Prostate gland (tissue), 2 donors: ENCODE measurements around the gene PTPRM. TPM values are rescaled to one million over a fixed set of nuclear protein-coding genes. Genes with fewer than 3 reads are reported as not detected.
A peak's percentile ranks its signal among the peaks of the same experiment; 100 is the strongest.

Experiments used
- DNase-seq: peaks from one replicate; pipeline ENCODE4 v3.0.0-alpha.2; 2019; ENCODE audit warnings: low spot score
- H3K27ac ChIP-seq, 2 donors: fragments of 200-600 bp; sonication (generic); 2 replicates each; pipeline ENCODE4 v1.5.1; 2017 to 2019
- H3K27me3 ChIP-seq: fragments of 200-600 bp; sonication (generic); replicated peaks from 2 replicates; pipeline ENCODE4 v1.5.1; 2019; ENCODE audit not compliant: insufficient read depth
- H3K36me3 ChIP-seq, 2 donors: fragments of 200-600 bp; sonication (generic); 1 replicate in 1 of 2; 2 replicates in 1 of 2; pipeline versions ENCODE4 v1.5.1 to v1.8.1; 2017 to 2019
- H3K4me1 ChIP-seq: fragments of 200-600 bp; sonication (generic); replicated peaks from 2 replicates; pipeline ENCODE4 v1.5.1; 2019
- H3K4me3 ChIP-seq, 2 donors: fragments of 200-600 bp; sonication (generic); 2 replicates each; pipeline ENCODE4 v1.5.1; 2017 to 2019
- H3K9me3 ChIP-seq: fragments of 200-600 bp; sonication (generic); 2 replicates; pipeline ENCODE4 v1.5.1; 2017
- POLR2A ChIP-seq: fragments of 450-650 bp; IDR thresholded peaks from one replicate; pipeline ENCODE4 v1.6.1; 2016; ENCODE audit warnings: antibody characterized with exemption, mild to moderate bottlenecking
- POLR2AphosphoS5 ChIP-seq: sonication (generic); formaldehyde crosslinking; IDR thresholded peaks from one replicate; pipeline ENCODE4 v1.6.1; 2017; ENCODE audit warnings: antibody characterized with exemption
- WGBS: methylation state at CpG from one replicate; pipeline ENCODE4 v1.1.5; 2018; 5-methylcytosine and 5-hydroxymethylcytosine counted together
- intact Hi-C: fragments of 100-400 bp; cut with DNase I; formaldehyde crosslinking; loops from one replicate; pipeline ENCODE4 v1.14.2; 2022
- total RNA-seq, 2 donors: library from RNA; depleted of rRNA; stranded (reverse); fragments of >200 nt; gene quantifications; one replicate each; pipeline ENCODE4 v1.1.0, GENCODE V29; 2016
- TF ChIP-seq, protein P1 (sequence below), 4 experiments: fragments of 200-600 bp in 2 of 4; fragments of 450-650 bp in 2 of 4; sonication (generic) in 2 of 4; IDR thresholded peaks; 1 replicate in 3 of 4; 2 replicates in 1 of 4; pipeline ENCODE4 v1.5.1; 2016 to 2019; ENCODE audit warnings: antibody characterized with exemption in 4 of 4, mild to moderate bottlenecking in 2 of 4, moderate library complexity in 2 of 4

Gene PTPRM
- total RNA-seq, 2 donors from 2014 or later: 32.9 to 92.6 TPM

DNA sequence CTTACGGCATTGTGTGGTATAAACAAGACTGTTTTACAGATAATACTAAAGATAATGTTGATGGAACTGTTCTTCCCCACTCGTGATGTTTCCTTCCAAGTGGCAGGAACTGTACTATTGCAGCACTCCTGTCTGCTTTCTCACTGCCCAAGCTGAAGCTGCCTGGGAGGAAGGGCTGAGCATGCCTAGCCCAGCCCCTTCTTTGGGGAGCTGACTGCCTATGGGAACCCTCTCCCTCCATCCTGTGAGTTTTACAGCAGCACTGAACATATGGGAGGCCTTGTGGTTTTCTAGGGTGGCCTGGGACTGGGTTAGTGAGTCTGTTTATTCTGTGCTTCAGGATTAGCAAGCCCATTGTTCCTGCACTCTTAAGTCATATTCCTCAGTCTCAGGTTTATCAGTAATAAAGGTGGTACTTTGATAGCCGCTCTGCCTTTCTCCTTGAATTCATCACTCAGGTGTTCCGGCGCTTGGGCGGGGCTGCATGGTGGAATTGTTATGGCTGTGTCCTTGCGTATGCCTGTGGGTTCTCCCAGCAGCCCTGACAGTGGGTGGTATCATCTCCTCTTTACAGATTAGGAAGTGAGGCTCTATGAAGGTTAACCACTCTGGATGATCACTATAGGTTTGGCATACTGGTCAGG lies 379.7 kb downstream of the PTPRM start:
- Histone ChIP-seq H3K4me3 (no peak overlapping the region), H3K36me3 (no peaks in the 10 kb centered on the region), H3K27ac (no peak overlapping the region), H3K27me3 (no peaks in the 10 kb centered on the region), H3K4me1 (no peaks in the 10 kb centered on the region), H3K9me3 (no peaks in the 10 kb centered on the region)
- DNase-seq: no peak
- WGBS: 73% methylated on average over 7 of the region's 7 CpGs
- peak; percentile 9 for TF ChIP-seq POLR2A
- TF ChIP-seq, protein P1, sequence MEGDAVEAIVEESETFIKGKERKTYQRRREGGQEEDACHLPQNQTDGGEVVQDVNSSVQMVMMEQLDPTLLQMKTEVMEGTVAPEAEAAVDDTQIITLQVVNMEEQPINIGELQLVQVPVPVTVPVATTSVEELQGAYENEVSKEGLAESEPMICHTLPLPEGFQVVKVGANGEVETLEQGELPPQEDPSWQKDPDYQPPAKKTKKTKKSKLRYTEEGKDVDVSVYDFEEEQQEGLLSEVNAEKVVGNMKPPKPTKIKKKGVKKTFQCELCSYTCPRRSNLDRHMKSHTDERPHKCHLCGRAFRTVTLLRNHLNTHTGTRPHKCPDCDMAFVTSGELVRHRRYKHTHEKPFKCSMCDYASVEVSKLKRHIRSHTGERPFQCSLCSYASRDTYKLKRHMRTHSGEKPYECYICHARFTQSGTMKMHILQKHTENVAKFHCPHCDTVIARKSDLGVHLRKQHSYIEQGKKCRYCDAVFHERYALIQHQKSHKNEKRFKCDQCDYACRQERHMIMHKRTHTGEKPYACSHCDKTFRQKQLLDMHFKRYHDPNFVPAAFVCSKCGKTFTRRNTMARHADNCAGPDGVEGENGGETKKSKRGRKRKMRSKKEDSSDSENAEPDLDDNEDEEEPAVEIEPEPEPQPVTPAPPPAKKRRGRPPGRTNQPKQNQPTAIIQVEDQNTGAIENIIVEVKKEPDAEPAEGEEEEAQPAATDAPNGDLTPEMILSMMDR (IDR thresholded peaks at IDR 0.05): no peak
- TF ChIP-seq POLR2AphosphoS5: no peak
- intact Hi-C loops: no loop called here

DNA sequence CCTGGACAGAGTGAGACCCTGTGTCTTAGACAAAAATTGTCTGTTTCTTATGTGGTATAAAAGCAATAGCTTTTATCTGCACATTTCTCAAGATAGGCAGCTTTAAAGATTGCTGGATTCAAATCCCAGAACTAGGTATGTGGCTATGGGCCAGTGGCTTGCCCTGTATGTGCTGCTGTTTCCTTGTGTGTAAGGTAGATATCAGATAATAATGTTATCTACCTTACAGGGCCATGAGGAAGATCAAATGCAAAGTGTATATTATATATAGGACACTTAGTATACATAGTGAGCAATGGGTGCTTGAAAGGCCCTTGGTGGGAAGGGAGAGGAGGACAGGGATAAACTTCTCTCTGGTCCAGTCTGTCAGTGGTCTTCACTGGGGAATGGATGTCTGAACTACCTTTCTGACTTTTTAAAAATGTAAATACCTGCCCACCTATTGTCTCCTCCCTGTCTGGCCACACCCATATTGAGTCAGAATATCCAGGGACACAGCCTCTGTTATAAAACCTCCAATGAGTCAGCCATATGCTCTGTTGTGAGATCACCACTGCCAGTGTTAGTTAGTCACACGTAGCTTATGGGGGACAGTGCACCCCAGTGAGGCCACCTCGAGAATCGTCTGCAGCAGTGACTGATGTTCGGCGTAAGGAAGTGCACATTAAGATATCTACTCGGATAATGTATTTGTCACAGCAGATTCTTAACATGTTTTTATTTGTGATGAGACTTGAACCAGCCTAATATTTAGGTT lies 383.4 kb downstream of the PTPRM start:
- Histone ChIP-seq H3K4me1 (no peaks in the 10 kb centered on the region), H3K4me3 (no peak overlapping the region), H3K9me3 (no peaks in the 10 kb centered on the region), H3K27ac (no peak overlapping the region), H3K36me3 (no peaks in the 10 kb centered on the region), H3K27me3 (no peaks in the 10 kb centered on the region)
- DNase-seq: no peak
- intact Hi-C loops: no loop called here
- WGBS: 87% methylated on average over 6 of the region's 6 CpGs
- no peak for TF ChIP-seq POLR2AphosphoS5
- TF ChIP-seq POLR2A: no peak

DNA sequence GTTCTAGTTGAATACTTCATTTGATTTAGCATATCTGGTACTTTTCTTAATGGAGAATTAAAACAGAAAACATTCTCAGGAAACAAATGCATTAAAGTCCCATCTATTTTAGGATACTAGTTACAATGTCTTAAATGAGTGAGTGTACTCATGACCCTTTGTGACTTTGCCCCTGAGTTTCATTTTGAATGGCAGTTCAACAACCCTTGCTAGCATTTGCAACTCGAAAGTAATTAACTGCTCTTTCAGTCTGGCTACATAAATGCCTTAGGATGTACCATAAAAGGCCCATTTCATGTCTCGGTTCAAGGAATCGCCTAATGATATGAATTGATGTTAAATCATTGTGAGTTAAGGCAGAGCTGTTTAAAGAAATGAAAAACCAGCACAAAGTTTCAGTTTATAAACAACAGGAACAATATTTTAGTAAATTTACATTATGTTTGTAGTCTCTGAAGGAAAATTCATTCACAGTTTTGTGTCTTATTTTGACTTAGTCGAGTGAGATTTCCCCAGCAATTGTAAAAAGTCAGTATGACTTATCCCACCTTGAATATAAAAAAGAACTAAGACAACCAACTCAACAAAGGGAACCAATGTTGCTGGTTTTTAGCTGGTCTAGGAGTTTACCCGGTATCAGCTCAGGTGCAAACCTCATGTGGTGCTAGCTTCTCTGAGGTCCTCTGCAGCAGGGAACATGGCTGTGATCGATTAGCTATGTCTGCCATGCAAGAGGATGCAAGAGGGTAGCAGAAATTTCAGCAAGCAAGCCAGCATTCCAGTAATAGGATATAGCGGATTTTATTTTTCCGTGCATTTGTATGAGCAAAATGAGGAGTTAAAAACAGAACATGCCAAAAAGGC lies 386.2 kb downstream of the PTPRM start:
- WGBS: 91% methylated on average over 8 of the region's 8 CpGs
- intact Hi-C loops: no loop called here
- TF ChIP-seq POLR2AphosphoS5: no peak
- TF ChIP-seq POLR2A: no peak
- TF ChIP-seq, protein P1 (IDR thresholded peaks at IDR 0.05): no peak

DNA sequence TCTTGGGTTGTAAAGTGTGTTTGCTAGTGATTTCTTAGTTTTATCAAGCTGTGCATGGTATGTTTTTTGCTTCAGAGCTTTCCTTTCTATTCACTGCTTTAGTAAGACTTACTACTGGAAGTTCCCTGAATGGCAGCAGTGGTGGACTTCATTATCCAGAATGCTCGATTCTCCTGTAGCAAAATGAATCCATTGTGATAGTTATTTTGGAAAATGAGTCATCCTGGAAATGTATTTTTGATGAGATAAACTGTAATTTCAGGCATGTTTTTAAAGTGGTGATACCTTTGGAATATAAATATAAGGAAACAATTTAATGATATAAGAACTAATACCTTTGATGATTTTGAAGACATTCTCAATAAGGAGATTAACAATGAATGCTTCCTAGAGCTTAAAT lies 387.1 kb downstream of the PTPRM start:
- 78% methylated on average over 1 of the region's 1 CpG for WGBS
- H3K4me3 ChIP-seq: no peak overlapping the region
- intact Hi-C loops: no loop called here
- H3K4me1 ChIP-seq: no peaks in the 10 kb centered on the region
- H3K9me3 ChIP-seq: no peaks in the 10 kb centered on the region
- TF ChIP-seq, protein P1 (IDR thresholded peaks at IDR 0.05): no peak
- TF ChIP-seq POLR2A (no peak), POLR2AphosphoS5 (no peak)
- no peaks in the 10 kb centered on the region for H3K36me3 ChIP-seq
- H3K27ac ChIP-seq: no peak overlapping the region
- H3K27me3 ChIP-seq: no peaks in the 10 kb centered on the region
- no peak for DNase-seq

More for the DNA sequence above, 386.2 kb downstream of the PTPRM start:
- no peak overlapping the region for H3K4me3 ChIP-seq
- no peaks in the 10 kb centered on the region for H3K4me1 ChIP-seq
- H3K9me3 ChIP-seq: no peaks in the 10 kb centered on the region
- H3K27ac ChIP-seq: no peak overlapping the region
- no peaks in the 10 kb centered on the region for H3K27me3 ChIP-seq
- DNase-seq: no peak
- H3K36me3 ChIP-seq: no peaks in the 10 kb centered on the region

DNA sequence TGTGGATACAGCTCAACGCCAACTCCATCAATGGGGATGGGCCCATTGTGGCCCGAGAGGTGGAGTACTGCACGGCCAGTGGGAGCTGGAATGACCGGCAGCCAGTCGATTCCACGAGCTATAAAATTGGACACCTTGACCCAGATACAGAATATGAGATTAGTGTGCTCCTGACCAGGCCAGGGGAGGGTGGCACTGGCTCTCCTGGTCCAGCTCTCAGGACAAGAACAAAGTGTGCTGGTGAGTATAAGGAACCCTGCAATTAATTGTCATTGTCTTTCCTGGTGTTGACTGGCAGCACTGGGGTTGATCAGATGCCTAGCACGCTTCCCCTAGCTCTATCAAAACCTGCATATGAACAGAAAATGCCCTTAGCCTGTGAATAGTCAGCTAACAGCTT lies 388.1 kb downstream of the PTPRM start:
- Histone ChIP-seq H3K4me1 (no peaks in the 10 kb centered on the region), H3K27me3 (no peaks in the 10 kb centered on the region), H3K9me3 (no peaks in the 10 kb centered on the region), H3K27ac (no peak overlapping the region), H3K36me3 (no peaks in the 10 kb centered on the region), H3K4me3 (no peak overlapping the region)
- DNase-seq: no peak
- intact Hi-C loops: no loop called here
- TF ChIP-seq POLR2AphosphoS5: no peak
- TF ChIP-seq POLR2A: no peak
- TF ChIP-seq, protein P1 (IDR thresholded peaks at IDR 0.05): no peak
- 95% methylated on average over 7 of the region's 7 CpGs for WGBS
